SK-N-SH (cell line): ENCODE data around the gene DYRK1A.

ENCODE experiments used
- CTCF ChIP-seq: fragments of 200-600 bp; sonication (generic); IDR thresholded peaks from 2 replicates; pipeline ENCODE4 v1.6.1; 2017; ENCODE audit warnings: antibody characterized with exemption, mild to moderate bottlenecking, moderate library complexity
- EP300 ChIP-seq, 2 experiments: IDR thresholded peaks; 2 replicates each; pipeline versions ENCODE4 v1.4.0 to v1.6.1; 2012; ENCODE audit warnings: borderline replicate concordance in 1 of 2, low read depth in 1 of 2, low read length in 1 of 2
- EZH2phosphoT487 ChIP-seq: fragments of 200-600 bp; sonication (generic); IDR thresholded peaks from 2 replicates; pipeline ENCODE4 v1.6.1; 2017; ENCODE audit warnings: low read depth, mixed run types, mild to moderate bottlenecking, antibody characterized with exemption, moderate library complexity, borderline replicate concordance
- FOXM1 ChIP-seq: IDR thresholded peaks from 2 replicates; pipeline ENCODE4 v1.4.0; 2012; ENCODE audit warnings: low read depth, mild to moderate bottlenecking
- GABPA ChIP-seq: IDR thresholded peaks from 2 replicates; pipeline ENCODE4 v1.4.0; 2012; ENCODE audit warnings: low read depth, mild to moderate bottlenecking
- NFIC ChIP-seq: IDR thresholded peaks from 2 replicates; pipeline ENCODE4 v1.4.0; 2012; ENCODE audit warnings: borderline replicate concordance
- TAF1 ChIP-seq: IDR thresholded peaks from 2 replicates; pipeline ENCODE4 v1.6.1; 2012; ENCODE audit warnings: low read depth, mild to moderate bottlenecking, low read length, moderate library complexity, borderline replicate concordance
- YY1 ChIP-seq: IDR thresholded peaks from 2 replicates; pipeline ENCODE4 v1.4.0; 2012; ENCODE audit warnings: low read depth, mild to moderate bottlenecking
- ZBTB33 ChIP-seq: IDR thresholded peaks from 2 replicates; pipeline ENCODE4 v1.4.0; 2012; ENCODE audit warnings: low read depth, borderline replicate concordance

- TF ChIP-seq CTCF (no peak), FOXM1 (no peak), EP300 (IDR thresholded peaks at IDR 0.05; ENCODE audit: borderline replicate concordance in 1 of 2, low read depth in 1 of 2, low read length in 1 of 2) (no peak), ZBTB33 (no peak), EZH2phosphoT487 (no peak), NFIC (no peak), YY1 (no peak), GABPA (no peak), TAF1 (no peak)
Measured at GRCh38 chr21:37502947-37503346, 136.4 kb downstream of the DYRK1A start.
